Suprapubic skin (tissue), 4 donors: ENCODE measurements around the gene SACM1L. TPM values are rescaled to one million over a fixed set of nuclear protein-coding genes. Genes with fewer than 3 reads are reported as not detected.

Experiments used
- DNase-seq, 2 donors: peaks; one replicate each; pipeline ENCODE4 v3.0.0-alpha.2; 2019; ENCODE audit warnings: low spot score in 2 of 2
- H3K27ac ChIP-seq: fragments of 200-600 bp; sonication (generic); one replicate; pipeline ENCODE4 v1.5.1; 2019
- H3K27me3 ChIP-seq: fragments of 200-600 bp; sonication (generic); one replicate; pipeline ENCODE4 v1.5.1; 2019
- H3K36me3 ChIP-seq: fragments of 200-600 bp; sonication (generic); one replicate; pipeline ENCODE4 v1.5.1; 2019
- H3K4me1 ChIP-seq: fragments of 200-600 bp; sonication (generic); one replicate; pipeline ENCODE4 v1.5.1; 2019
- H3K4me3 ChIP-seq: fragments of 200-600 bp; sonication (generic); one replicate; pipeline ENCODE4 v1.5.1; 2019; ENCODE audit warnings: mild to moderate bottlenecking
- H3K9me3 ChIP-seq: fragments of 200-600 bp; sonication (generic); one replicate; pipeline ENCODE4 v1.5.1; 2019
- CTCF ChIP-seq, 2 donors: fragments of 200-600 bp in 1 of 2; fragments of 450-650 bp in 1 of 2; sonication (generic) in 1 of 2; IDR thresholded peaks; one replicate each; pipeline ENCODE4 v1.5.1; 2016 to 2019; ENCODE audit warnings: antibody characterized with exemption in 2 of 2, mild to moderate bottlenecking in 1 of 2, moderate library complexity in 1 of 2
- EP300 ChIP-seq: sonication (generic); formaldehyde crosslinking; IDR thresholded peaks from one replicate; pipeline ENCODE4 v1.6.1; 2017; ENCODE audit warnings: antibody characterized with exemption
- POLR2A ChIP-seq, 2 donors: fragments of 450-650 bp; IDR thresholded peaks; one replicate each; pipeline ENCODE4 v1.6.1; 2017; ENCODE audit warnings: antibody characterized with exemption in 2 of 2, mild to moderate bottlenecking in 2 of 2, moderate library complexity in 2 of 2
- POLR2AphosphoS5 ChIP-seq, 3 donors: sonication (generic); formaldehyde crosslinking; IDR thresholded peaks; one replicate each; pipeline ENCODE4 v1.6.1; 2017; ENCODE audit warnings: antibody characterized with exemption in 3 of 3
- WGBS: methylation state at CpG from one replicate; pipeline ENCODE4 v1.1.5; 2018; 5-methylcytosine and 5-hydroxymethylcytosine counted together
- total RNA-seq, 4 donors: library from RNA; depleted of rRNA; stranded (reverse); fragments of >200 nt; gene quantifications; one replicate each; pipeline ENCODE4 v1.1.0, GENCODE V29; 2016

The SACM1L gene
- total RNA-seq, 4 donors from 2014 or later, result 22.8 to 48.9 (median 31.2) TPM

GRCh38 chr3:45644063-45644790 lies 45.0 kb upstream of the SACM1L start:
- WGBS, result 81% methylated on average over 11 of the region's 11 CpGs
- Histone ChIP-seq H3K4me3 (no peak overlapping the region), H3K27ac (no peak overlapping the region), H3K9me3 (no peaks in the 10 kb centered on the region), H3K27me3 (no peaks in the 10 kb centered on the region), H3K36me3 (no peaks in the 10 kb centered on the region), H3K4me1 (peaks cover 40% of the 10 kb centered on the region)
- no peak for DNase-seq
- TF ChIP-seq POLR2AphosphoS5 (IDR thresholded peaks at IDR 0.05), result no peak
- TF ChIP-seq CTCF (IDR thresholded peaks at IDR 0.05), result no peak
- no peak for TF ChIP-seq EP300
- TF ChIP-seq POLR2A (IDR thresholded peaks at IDR 0.05), result no peak

GRCh38 chr3:45644791-45645201 lies 44.4 kb upstream of the SACM1L start:
- Histone ChIP-seq H3K9me3 (no peaks in the 10 kb centered on the region), H3K36me3 (no peaks in the 10 kb centered on the region), H3K4me1 (peaks cover 40% of the 10 kb centered on the region), H3K27ac (no peak overlapping the region), H3K27me3 (no peaks in the 10 kb centered on the region), H3K4me3 (no peak overlapping the region)
- 47% methylated on average over 5 of the region's 5 CpGs for WGBS
- TF ChIP-seq EP300 (no peak), POLR2A (IDR thresholded peaks at IDR 0.05) (no peak), POLR2AphosphoS5 (IDR thresholded peaks at IDR 0.05) (no peak), CTCF (IDR thresholded peaks at IDR 0.05) (no peak)
- no peak for DNase-seq

- no peaks in the 10 kb centered on the region for H3K36me3 ChIP-seq
- H3K27me3 ChIP-seq, result no peaks in the 10 kb centered on the region
- no peak overlapping the region for H3K4me3 ChIP-seq
- TF ChIP-seq POLR2AphosphoS5 (IDR thresholded peaks at IDR 0.05) (no peak), CTCF (IDR thresholded peaks at IDR 0.05) (no peak), POLR2A (IDR thresholded peaks at IDR 0.05) (no peak), EP300 (no peak)
- peaks cover 30% of the 10 kb centered on the region for H3K4me1 ChIP-seq
- H3K9me3 ChIP-seq, result no peaks in the 10 kb centered on the region
- WGBS, result 91% methylated on average over 4 of the region's 6 CpGs
- peak overlapping the region; percentile 69 for H3K27ac ChIP-seq
- no peak for DNase-seq
These were observed 43.1 kb upstream of the SACM1L start for GRCh38 chr3:45646051-45646585.

- no peak for DNase-seq
- H3K36me3 ChIP-seq, result no peaks in the 10 kb centered on the region
- WGBS, result 58% methylated on average over 6 of the region's 6 CpGs
- peak overlapping the region; percentile 69 for H3K27ac ChIP-seq
- H3K4me3 ChIP-seq, result no peak overlapping the region
- no peaks in the 10 kb centered on the region for H3K9me3 ChIP-seq
- no peaks in the 10 kb centered on the region for H3K27me3 ChIP-seq
- TF ChIP-seq POLR2A (IDR thresholded peaks at IDR 0.05), result no peak
- TF ChIP-seq EP300, result no peak
- no peak for TF ChIP-seq POLR2AphosphoS5 (IDR thresholded peaks at IDR 0.05)
- TF ChIP-seq CTCF (IDR thresholded peaks at IDR 0.05), result no peak
- peaks cover 30% of the 10 kb centered on the region for H3K4me1 ChIP-seq
These were observed 42.0 kb upstream of the SACM1L start for GRCh38 chr3:45647148-45647619.

GRCh38 chr3:45653205-45653604 lies 36.0 kb upstream of the SACM1L start:
- no peak overlapping the region for H3K4me3 ChIP-seq
- peaks cover 21% of the 10 kb centered on the region for H3K4me1 ChIP-seq
- 74% methylated on average over 3 of the region's 3 CpGs for WGBS
- H3K36me3 ChIP-seq, result no peaks in the 10 kb centered on the region
- no peak overlapping the region for H3K27ac ChIP-seq
- H3K27me3 ChIP-seq, result no peaks in the 10 kb centered on the region
- no peak for DNase-seq
- TF ChIP-seq EP300, result no peak
- TF ChIP-seq POLR2A (IDR thresholded peaks at IDR 0.05), result no peak
- TF ChIP-seq CTCF (IDR thresholded peaks at IDR 0.05), result no peak
- TF ChIP-seq POLR2AphosphoS5 (IDR thresholded peaks at IDR 0.05), result no peak
- no peaks in the 10 kb centered on the region for H3K9me3 ChIP-seq
